ENCODE results near the gene GSG1.

DNA sequence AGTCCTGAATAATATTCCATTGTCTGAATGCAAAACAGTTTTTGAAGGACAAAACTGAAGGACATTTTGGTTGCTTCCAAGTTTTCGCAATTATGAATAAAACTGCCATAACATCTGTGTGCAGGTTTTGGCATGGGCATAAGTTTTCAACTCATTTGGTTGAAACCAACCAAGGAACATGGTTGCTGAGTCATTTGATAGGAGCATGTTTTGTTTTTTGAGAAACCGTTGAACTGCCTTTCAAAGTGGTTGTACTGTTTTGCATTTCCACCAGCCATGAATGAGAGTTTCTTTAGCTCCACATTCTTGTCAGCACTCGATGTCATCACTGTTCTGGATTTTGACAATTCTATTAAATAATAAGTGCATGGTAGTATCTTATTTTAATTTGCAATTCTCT, 23.0 kb upstream of the GSG1 start:
- TF ChIP-seq EZH2 (IDR thresholded peaks at IDR 0.05; ENCODE audit: insufficient read depth, low read length) = no peak
- TF ChIP-seq CTCF (IDR thresholded peaks at IDR 0.05; ENCODE audit: insufficient read depth, low read depth, low read length) = no peak
